Keratinocyte (primary cell): ENCODE data around the gene PWWP2A. TPM values are rescaled to one million over a fixed set of nuclear protein-coding genes. Genes with fewer than 3 reads are reported as not detected.

Source experiments
- DNase-seq: peaks from one replicate; pipeline ENCODE4 v3.0.0-alpha.2; 2011; ENCODE audit warnings: low read depth, missing footprints, low spot score
- FAIRE-seq: peaks from 2 replicates; lab custom pipeline; 2011; peaks lifted over from hg19 to GRCh38; lab: Jason Lieb, UNC
- H2AFZ ChIP-seq: 2 replicates; pipeline ENCODE4 v1.6.0; 2012; ENCODE audit warnings: low read length, control low read depth, inconsistent platforms; ENCODE audit not compliant: control insufficient read depth
- H3K27ac ChIP-seq: 2 replicates; pipeline ENCODE4 v1.5.1; 2011; ENCODE audit warnings: low read length; ENCODE audit not compliant: control insufficient read depth, insufficient read depth
- H3K27me3 ChIP-seq: 3 replicates; pipeline ENCODE4 v1.6.0; 2011; ENCODE audit warnings: low read length; ENCODE audit not compliant: control insufficient read depth, insufficient read depth; ENCODE audit errors: extremely low read depth
- H3K36me3 ChIP-seq, 2 experiments: 2 replicates in 1 of 2; 3 replicates in 1 of 2; pipeline ENCODE4 v1.5.1; 2011; ENCODE audit warnings: low read length in 2 of 2, mild to moderate bottlenecking in 1 of 2; ENCODE audit not compliant: control insufficient read depth in 2 of 2, insufficient read depth in 2 of 2; ENCODE audit errors: extremely low read depth in 1 of 2
- H3K4me1 ChIP-seq: 3 replicates; pipeline ENCODE4 v1.5.1; 2011; ENCODE audit warnings: low read length; ENCODE audit not compliant: control insufficient read depth, insufficient read depth; ENCODE audit errors: extremely low read depth
- H3K4me2 ChIP-seq: 3 replicates; pipeline ENCODE4 v1.6.0; 2011; ENCODE audit warnings: low read depth, low read length; ENCODE audit not compliant: control insufficient read depth, insufficient read depth; ENCODE audit errors: extremely low read depth
- H3K4me3 ChIP-seq, 3 experiments: fragments of 200-600 bp in 1 of 3; sonication (generic) in 1 of 3; 2 replicates in 2 of 3; 3 replicates in 1 of 3; pipeline ENCODE4 v1.5.1; 2011 to 2016; ENCODE audit warnings: low read length in 3 of 3, mild to moderate bottlenecking in 3 of 3, control low read depth in 2 of 3, inconsistent platforms in 1 of 3, low read depth in 1 of 3, mixed read lengths in 1 of 3, mixed run types in 1 of 3, moderate library complexity in 1 of 3; ENCODE audit not compliant: control insufficient read depth in 2 of 3, insufficient read depth in 2 of 3; ENCODE audit errors: extremely low read depth in 1 of 3
- H3K79me2 ChIP-seq: 2 replicates; pipeline ENCODE4 v1.6.0; 2012; ENCODE audit warnings: low read length; ENCODE audit not compliant: control insufficient read depth, insufficient read depth
- H3K9ac ChIP-seq: 3 replicates; pipeline ENCODE4 v1.6.0; 2011; ENCODE audit warnings: low read length; ENCODE audit not compliant: control insufficient read depth, insufficient read depth; ENCODE audit errors: extremely low read depth
- H3K9me1 ChIP-seq: 3 replicates; pipeline ENCODE4 v1.6.0; 2011; ENCODE audit warnings: low read length; ENCODE audit not compliant: control insufficient read depth, insufficient read depth; ENCODE audit errors: extremely low read depth
- H3K9me3 ChIP-seq: 2 replicates; pipeline ENCODE4 v1.5.1; 2012; ENCODE audit warnings: low read depth, low read length; ENCODE audit not compliant: control insufficient read depth
- H4K20me1 ChIP-seq: 3 replicates; pipeline ENCODE4 v1.6.0; 2011; ENCODE audit warnings: low read length; ENCODE audit not compliant: control insufficient read depth, insufficient read depth; ENCODE audit errors: extremely low read depth
- EZH2 ChIP-seq: IDR thresholded peaks from one replicate; pipeline ENCODE4 v1.6.1; 2012; ENCODE audit warnings: inconsistent platforms, mild to moderate bottlenecking, low read length, moderate library complexity
- dilution Hi-C: fragments of 300-500 bp; cut with MboI; formaldehyde crosslinking; loops from one replicate; pipeline ENCODE4 v1.7.0; 2020; ENCODE audit warnings: low sequenced_read_pairs; ENCODE audit not compliant: extremely low pct_ligation_motif_present
- polyA plus RNA-seq, 5 experiments: library from polyadenylated mRNA; depleted of rRNA in 3 of 5; stranded (reverse) in 3 of 5; stranded (forward) in 1 of 5; unstranded in 1 of 5; fragments of >200 nt; gene quantifications; 1 replicate in 1 of 5; 2 replicates in 3 of 5; 3 replicates in 1 of 5; pipeline versions ENCODE4 v1.2.1 to v1.2.3, GENCODE V29; 2011 to 2012; ENCODE audit warnings: missing spikeins in 2 of 5, low read depth in 1 of 5, low replicate concordance in 1 of 5
- TF ChIP-seq, protein P1 (sequence below), 3 experiments: IDR thresholded peaks in 1 of 3; conservative IDR thresholded peaks in 1 of 3; optimal IDR thresholded peaks in 1 of 3; 2 replicates in 2 of 3; 3 replicates in 1 of 3; pipeline versions ENCODE3 to v1.5.1; 2011; ENCODE audit warnings: low read length in 3 of 3, mild to moderate bottlenecking in 3 of 3, moderate library complexity in 2 of 3, control low read depth in 1 of 3, inconsistent platforms in 1 of 3; ENCODE audit not compliant: insufficient read depth in 2 of 3; ENCODE audit errors: extremely low read depth in 1 of 3

The PWWP2A gene
- polyA plus RNA-seq, 1 donor (not counting 4 experiments of a cell fraction or from before 2014, with no cell fraction given), result 13.1 TPM

DNA sequence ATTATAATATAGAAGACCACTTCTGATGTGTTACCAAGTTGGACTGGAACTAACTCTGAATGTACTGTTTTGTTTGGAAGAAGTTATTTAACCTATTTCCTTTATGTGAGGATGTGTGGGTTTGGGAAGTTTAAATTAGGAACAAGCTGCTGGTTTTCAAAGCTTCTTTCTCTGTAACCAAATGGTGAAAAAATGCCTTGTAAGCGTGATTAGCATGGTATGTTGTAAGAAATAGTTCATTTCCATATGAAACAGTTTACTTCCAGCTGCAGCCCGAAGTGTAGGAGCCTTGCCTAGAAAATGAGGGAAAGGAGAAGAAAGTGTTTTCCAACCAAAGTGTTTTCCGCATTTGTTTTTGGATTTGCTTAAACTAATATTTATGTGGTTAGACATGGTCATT is 74.3 kb downstream of the PWWP2A start:
- Histone ChIP-seq H3K9ac (no peak overlapping the region), H4K20me1 (no peaks in the 10 kb centered on the region), H3K27me3 (no peaks in the 10 kb centered on the region), H3K4me2 (no peak overlapping the region), H3K9me3 (no peaks in the 10 kb centered on the region), H3K9me1 (no peaks in the 10 kb centered on the region), H2AFZ (no peak overlapping the region), H3K79me2 (no peaks in the 10 kb centered on the region), H3K4me1 (no peaks in the 10 kb centered on the region), H3K4me3 (no peak overlapping the region), H3K27ac (no peak overlapping the region), H3K36me3 (peaks cover 6 to 8% of the 10 kb centered on the region in 2 experiments)
- DNase-seq, result no peak
- TF ChIP-seq EZH2, result no peak
- TF ChIP-seq, protein P1, sequence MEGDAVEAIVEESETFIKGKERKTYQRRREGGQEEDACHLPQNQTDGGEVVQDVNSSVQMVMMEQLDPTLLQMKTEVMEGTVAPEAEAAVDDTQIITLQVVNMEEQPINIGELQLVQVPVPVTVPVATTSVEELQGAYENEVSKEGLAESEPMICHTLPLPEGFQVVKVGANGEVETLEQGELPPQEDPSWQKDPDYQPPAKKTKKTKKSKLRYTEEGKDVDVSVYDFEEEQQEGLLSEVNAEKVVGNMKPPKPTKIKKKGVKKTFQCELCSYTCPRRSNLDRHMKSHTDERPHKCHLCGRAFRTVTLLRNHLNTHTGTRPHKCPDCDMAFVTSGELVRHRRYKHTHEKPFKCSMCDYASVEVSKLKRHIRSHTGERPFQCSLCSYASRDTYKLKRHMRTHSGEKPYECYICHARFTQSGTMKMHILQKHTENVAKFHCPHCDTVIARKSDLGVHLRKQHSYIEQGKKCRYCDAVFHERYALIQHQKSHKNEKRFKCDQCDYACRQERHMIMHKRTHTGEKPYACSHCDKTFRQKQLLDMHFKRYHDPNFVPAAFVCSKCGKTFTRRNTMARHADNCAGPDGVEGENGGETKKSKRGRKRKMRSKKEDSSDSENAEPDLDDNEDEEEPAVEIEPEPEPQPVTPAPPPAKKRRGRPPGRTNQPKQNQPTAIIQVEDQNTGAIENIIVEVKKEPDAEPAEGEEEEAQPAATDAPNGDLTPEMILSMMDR (optimal IDR thresholded peaks at IDR 0.05 in 1 of 3, IDR thresholded peaks at IDR 0.05 in 1 of 3, conservative IDR thresholded peaks at IDR 0.05 in 1 of 3; ENCODE audit: extremely low read depth in 1 of 3, insufficient read depth in 2 of 3, low read length in 3 of 3), result no peak
- no peak for FAIRE-seq
- dilution Hi-C loops, result no loop called here

DNA sequence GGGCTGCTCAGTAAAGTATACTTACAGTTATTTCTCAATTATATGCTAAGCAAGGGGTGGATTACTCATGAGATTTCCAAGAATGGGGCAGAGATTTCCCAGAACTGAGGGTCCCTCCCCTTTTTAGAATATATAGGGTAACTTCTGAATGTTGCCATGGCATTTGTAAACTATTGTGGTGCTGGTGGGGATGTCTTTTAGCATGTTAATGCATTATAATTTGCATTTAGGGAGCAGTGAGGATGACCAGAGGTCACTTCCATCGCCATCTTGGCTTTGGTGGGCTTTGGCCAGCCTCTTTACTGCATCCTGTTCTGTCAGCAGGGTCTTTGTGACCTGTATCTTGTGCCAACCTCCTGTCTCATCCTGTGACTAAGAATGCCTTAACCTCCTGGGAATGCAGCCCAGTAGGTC is 74.9 kb downstream of the PWWP2A start:
- Histone ChIP-seq H3K4me1 (no peaks in the 10 kb centered on the region), H3K27ac (no peak overlapping the region), H2AFZ (no peak overlapping the region), H3K9me3 (no peaks in the 10 kb centered on the region), H3K9ac (no peak overlapping the region), H3K36me3 (peaks cover 2 to 8% of the 10 kb centered on the region in 2 experiments), H3K4me3 (no peak overlapping the region), H3K79me2 (no peaks in the 10 kb centered on the region), H3K4me2 (no peak overlapping the region), H3K27me3 (no peaks in the 10 kb centered on the region), H3K9me1 (no peaks in the 10 kb centered on the region), H4K20me1 (no peaks in the 10 kb centered on the region)
- TF ChIP-seq EZH2, result no peak
- TF ChIP-seq, protein P1 (optimal IDR thresholded peaks at IDR 0.05 in 1 of 3, IDR thresholded peaks at IDR 0.05 in 1 of 3, conservative IDR thresholded peaks at IDR 0.05 in 1 of 3; ENCODE audit: extremely low read depth in 1 of 3, insufficient read depth in 2 of 3, low read length in 3 of 3), result no peak
- dilution Hi-C loops, result no loop called here
- FAIRE-seq (no peak), DNase-seq (no peak)
